HCT116 (cell line): ENCODE measurements around the gene UCKL1. TPM values are rescaled to one million over a fixed set of nuclear protein-coding genes. Genes with fewer than 3 reads are reported as not detected.

Experiments used
- ATAC-seq: fragments of 200-7000 bp; cut with Tn5 transposase; 2 replicates; pipeline ENCODE4 v1.9.1; 2020; ENCODE audit warnings: mild to moderate bottlenecking, moderate library complexity
- BruUV-seq: library from RNA; stranded (reverse); fragments of 400-500 nt; replicated peaks from 2 replicates; lab custom pipeline; 2021; lab: Mats Ljungman, UMichigan
- CTCF ChIA-PET: fragments of 300-600 bp; sonication (Branson Sonifier 250); formaldehyde crosslinking; loops from one replicate; lab custom pipeline; 2021; ENCODE audit warnings: antibody characterized with exemption; lab: Charles Lee
- POLR2A ChIA-PET: fragments of 300-600, 350-600 bp; sonication (Branson Sonifier 250); formaldehyde crosslinking; loops from one replicate; lab custom pipeline; 2021; ENCODE audit warnings: antibody characterized with exemption; lab: Charles Lee
- RAD21 ChIA-PET, 2 experiments: fragments of 300-600 bp; sonication (Branson Sonifier 250); formaldehyde crosslinking; loops; one replicate each; lab custom pipeline; 2023; ENCODE audit warnings: low total read pairs in 2 of 2; ENCODE audit not compliant: uncharacterized antibody in 2 of 2, unreplicated experiment in 2 of 2, low non-redundant PET in 1 of 2; lab: Charles Lee
- DNase-seq: peaks from one replicate; pipeline ENCODE4 v3.0.0-alpha.2; 2010; ENCODE audit warnings: low read depth, low spot score
- H2AFZ ChIP-seq: fragments of 200-600 bp; shearing (Covaris generic), sonication (generic); 2 replicates; pipeline ENCODE4 v1.6.1; 2017; ENCODE audit warnings: low read depth, mixed run types, mixed read lengths, antibody characterized with exemption, low read length; ENCODE audit not compliant: poor library complexity, severe bottlenecking
- H3K27ac ChIP-seq: 2 replicates; pipeline ENCODE4 v1.5.1; 2012; ENCODE audit warnings: low read depth, low read length
- H3K27me3 ChIP-seq: fragments of 200-600 bp; sonication (generic); 2 replicates; pipeline ENCODE4 v1.6.1; 2016; ENCODE audit warnings: mixed run types, low read length, mixed read lengths; ENCODE audit not compliant: insufficient read depth
- H3K36me3 ChIP-seq, 2 experiments: fragments of 200-500 bp in 1 of 2; fragments of 200-600 bp in 1 of 2; sonication (Bioruptor generic) in 1 of 2; sonication (generic) in 1 of 2; 2 replicates each; pipeline versions ENCODE4 v1.5.1 to v1.6.1; 2014 to 2016; ENCODE audit warnings: low read length in 2 of 2, inconsistent platforms in 1 of 2, mixed read lengths in 1 of 2, mixed run types in 1 of 2; ENCODE audit not compliant: insufficient read depth in 2 of 2, control insufficient read depth in 1 of 2
- H3K4me1 ChIP-seq, 2 experiments: fragments of 200-600 bp in 1 of 2; sonication (generic) in 1 of 2; 2 replicates each; pipeline versions ENCODE4 v1.5.1 to v1.6.1; 2012 to 2017; ENCODE audit warnings: low read length in 2 of 2, inconsistent platforms in 1 of 2, mild to moderate bottlenecking in 1 of 2, mixed read lengths in 1 of 2, mixed run types in 1 of 2, moderate library complexity in 1 of 2; ENCODE audit not compliant: insufficient read depth in 2 of 2, control insufficient read depth in 1 of 2
- H3K4me2 ChIP-seq: fragments of 200-600 bp; sonication (generic); 2 replicates; pipeline ENCODE4 v1.6.1; 2017; ENCODE audit warnings: mixed run types, low read length, mixed read lengths
- H3K4me3 ChIP-seq, 2 experiments: fragments of 200-600 bp in 1 of 2; sonication (generic) in 1 of 2; replicated peaks in 1 of 2; 2 replicates each; pipeline ENCODE4 v1.5.1; 2011 to 2016; ENCODE audit warnings: low read length in 2 of 2, control low read depth in 1 of 2, low read depth in 1 of 2, mild to moderate bottlenecking in 1 of 2, mixed read lengths in 1 of 2, mixed run types in 1 of 2
- H3K79me2 ChIP-seq: fragments of 200-600 bp; sonication (generic); 2 replicates; pipeline ENCODE4 v1.6.1; 2017; ENCODE audit warnings: mild to moderate bottlenecking, mixed run types, low read length, moderate library complexity, mixed read lengths; ENCODE audit not compliant: insufficient read depth
- H3K9ac ChIP-seq: fragments of 200-600 bp; sonication (generic); 2 replicates; pipeline ENCODE4 v1.6.1; 2016; ENCODE audit warnings: low read length, mixed read lengths
- H3K9me2 ChIP-seq: fragments of 200-600 bp; sonication (generic), shearing (Covaris generic); 2 replicates; pipeline ENCODE4 v1.6.1; 2017; ENCODE audit warnings: mixed run types, mild to moderate bottlenecking, moderate library complexity; ENCODE audit not compliant: insufficient read depth
- H3K9me3 ChIP-seq, 2 experiments: fragments of 200-500 bp in 1 of 2; fragments of 200-600 bp in 1 of 2; sonication (Bioruptor generic) in 1 of 2; sonication (generic) in 1 of 2; 2 replicates each; pipeline ENCODE4 v1.6.1; 2014 to 2017; ENCODE audit warnings: low read length in 2 of 2, mixed read lengths in 2 of 2, inconsistent platforms in 1 of 2, low read depth in 1 of 2, mild to moderate bottlenecking in 1 of 2, mixed run types in 1 of 2, moderate library complexity in 1 of 2; ENCODE audit not compliant: control insufficient read depth in 1 of 2, insufficient read depth in 1 of 2
- H4K20me1 ChIP-seq: fragments of 200-600 bp; sonication (generic), shearing (Covaris generic); 2 replicates; pipeline ENCODE4 v1.6.1; 2017; ENCODE audit warnings: mixed run types, mild to moderate bottlenecking, moderate library complexity; ENCODE audit not compliant: insufficient read depth
- EGR1 ChIP-seq: IDR thresholded peaks from 2 replicates; pipeline ENCODE4 v1.6.1; 2012; ENCODE audit warnings: low read depth
- EZH2phosphoT487 ChIP-seq: fragments of 200-600 bp; IDR thresholded peaks from 2 replicates; pipeline ENCODE4 v1.6.1; 2018; ENCODE audit warnings: antibody characterized with exemption, borderline replicate concordance
- JUND ChIP-seq: IDR thresholded peaks from 2 replicates; pipeline ENCODE4 v1.6.1; 2012
- POLR2A ChIP-seq: IDR thresholded peaks from 2 replicates; pipeline ENCODE4 v1.7.0; 2011; ENCODE audit warnings: borderline replicate concordance; ENCODE audit not compliant: insufficient read depth, insufficient read length; ENCODE audit errors: extremely low read depth
- POLR2AphosphoS5 ChIP-seq: IDR thresholded peaks from 2 replicates; pipeline ENCODE4 v1.6.1; 2011; ENCODE audit warnings: mild to moderate bottlenecking, low read depth, low read length, moderate library complexity
- SIN3A ChIP-seq: IDR thresholded peaks from 2 replicates; pipeline ENCODE4 v1.6.1; 2012; ENCODE audit warnings: low read depth
- TCF7L2 ChIP-seq: IDR thresholded peaks from 2 replicates; pipeline ENCODE4 v1.7.0; 2011; ENCODE audit warnings: borderline replicate concordance, inconsistent platforms; ENCODE audit not compliant: insufficient read depth, insufficient read length; ENCODE audit errors: extremely low read depth
- ZFX ChIP-seq: fragments of 450-650 bp; IDR thresholded peaks from 2 replicates; pipeline ENCODE4 v1.6.1; 2017
- intact Hi-C: fragments of 100-400 bp; cut with micrococcal nuclease; formaldehyde crosslinking; loops from 2 replicates; pipeline ENCODE4 v1.10.0; 2022
- total RNA-seq: library from RNA; stranded (reverse); gene quantifications from one replicate; pipeline ENCODE4 v1.2.1, GENCODE V29; 2021; ENCODE audit not compliant: unreplicated experiment
- TF ChIP-seq, protein P1 (sequence below): IDR thresholded peaks from 2 replicates; pipeline ENCODE4 v1.6.1; 2012

The UCKL1 gene
- total RNA-seq, 1 experiment from 2014 or later = 54.2 TPM

- H3K9me3 ChIP-seq = no peaks in the 10 kb centered on the region
- H3K27ac ChIP-seq = peak overlapping the region; percentile 62
- TF ChIP-seq ZFX (peak; percentile 60; the same call in 1 of the 2 replicates), POLR2A (no peak)
- ChIA-PET POLR2A (interaction anchor here (1.8 kb wide), 1 partner anchor 30 kb away, joined by 4 read pairs; the partner anchor contains the start of gene TPD52L2), CTCF (no interaction called here), RAD21 (no interaction called here)
- H3K4me1 ChIP-seq = peaks cover 11 to 35% of the 10 kb centered on the region in 2 experiments; a peak in 3 of 4 replicates
- peak overlapping the region; percentile 84 for H3K9ac ChIP-seq
- BruUV-seq = no TSS peak
- H4K20me1 ChIP-seq = peaks cover 14% of the 10 kb centered on the region; the same call in 1 of the 2 replicates
- DNase-seq (no peak), ATAC-seq (peak; percentile 3; the same call in 1 of the 2 replicates)
- H3K79me2 ChIP-seq = peaks cover 56% of the 10 kb centered on the region
- peaks cover 7 to 14% of the 10 kb centered on the region in 2 experiments; a peak in 2 of 4 replicates for H3K36me3 ChIP-seq
- no peak overlapping the region for H2AFZ ChIP-seq
- peak overlapping the region; percentile 97 for H3K4me2 ChIP-seq
- no peaks in the 10 kb centered on the region for H3K27me3 ChIP-seq
- intact Hi-C loops = no loop called here
- peak overlapping the region; percentile 74 to 86 for H3K4me3 ChIP-seq
- no peaks in the 10 kb centered on the region for H3K9me2 ChIP-seq
Observed at GRCh38 chr20:63895202-63895951, 60.8 kb downstream of the UCKL1 start.

DNA sequence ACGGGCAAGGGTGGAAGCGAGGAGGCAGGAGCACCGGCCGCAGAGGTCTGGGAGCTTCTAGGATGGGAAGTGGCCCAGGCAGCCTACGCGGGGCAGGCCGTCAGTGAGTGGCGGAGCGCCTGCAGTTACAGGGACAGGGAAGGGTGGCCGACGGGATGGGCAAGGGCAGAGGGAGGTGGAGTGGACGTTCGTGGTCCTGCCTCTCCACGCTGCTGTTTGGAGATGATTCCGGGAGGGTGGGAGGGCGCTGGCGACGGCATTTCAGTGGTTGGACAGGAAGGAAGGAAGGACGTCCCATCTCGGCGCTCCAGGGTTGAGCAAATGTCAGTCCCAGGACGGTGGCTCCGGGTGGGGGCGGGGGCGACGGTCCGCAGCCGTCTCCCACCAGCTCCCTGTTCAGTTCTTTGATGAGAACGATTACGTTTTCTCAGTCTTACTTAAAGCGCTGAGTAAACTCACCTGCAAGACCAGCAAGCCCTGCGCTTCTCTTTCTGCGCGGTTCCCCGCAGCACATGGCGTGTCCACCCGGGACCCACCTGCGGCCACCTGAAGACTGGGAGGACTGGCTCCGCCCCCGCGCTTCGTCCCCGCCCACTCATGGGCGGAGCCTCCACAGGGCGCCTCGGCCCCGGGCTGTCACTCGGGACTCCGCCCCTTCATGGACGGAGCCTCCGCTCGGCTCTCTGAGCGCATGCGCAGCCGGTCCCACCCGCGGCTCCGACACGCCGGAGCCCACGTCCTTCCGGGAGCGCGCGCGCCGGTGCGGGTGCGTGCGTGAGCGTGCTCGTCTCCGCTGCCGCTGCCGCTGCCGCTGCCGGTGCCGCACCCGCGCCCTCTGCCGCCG lies 61.6 kb downstream of the UCKL1 start, which contains the start of gene DNAJC5:
DNAJC5 (plus strand) TSS at position 769 of the 844 bp plus-strand sequence. CDS start 33,220 bp downstream, outside the sequence.
- POLR2A ChIA-PET = interaction anchor here (1.8 kb wide), 1 partner anchor 29 kb away, joined by 4 read pairs; the partner anchor contains the start of gene TPD52L2
- H3K27ac ChIP-seq = peak within 1 kb of the TSS; percentile 62
- peaks cover 15 to 22% of the 10 kb centered on the region in 2 experiments; a peak in 3 of 4 replicates for H3K36me3 ChIP-seq

More for the DNA sequence above, 61.6 kb downstream of the UCKL1 start, which contains the start of gene DNAJC5:
- BruUV-seq = no TSS peak
- Histone ChIP-seq H2AFZ (no peak within 1 kb of the TSS), H3K9ac (peak within 1 kb of the TSS; percentile 84), H3K4me3 (peak within 1 kb of the TSS; percentile 74 to 86), H3K27me3 (no peaks in the 10 kb centered on the region), H3K9me3 (no peaks in the 10 kb centered on the region), H4K20me1 (peaks cover 14% of the 10 kb centered on the region; the same call in 1 of the 2 replicates), H3K4me2 (peak within 1 kb of the TSS; percentile 97), H3K79me2 (peaks cover 54% of the 10 kb centered on the region), H3K4me1 (peaks cover 11 to 30% of the 10 kb centered on the region in 2 experiments; a peak in 3 of 4 replicates), H3K9me2 (no peaks in the 10 kb centered on the region)
- TF ChIP-seq POLR2AphosphoS5 (peak; percentile 55; the same call in 1 of the 2 replicates), JUND (no peak), TCF7L2 (no peak), EZH2phosphoT487 (no peak), POLR2A (no peak), SIN3A (no peak), EGR1 (peak; percentile 90)
- TF ChIP-seq, protein P1, sequence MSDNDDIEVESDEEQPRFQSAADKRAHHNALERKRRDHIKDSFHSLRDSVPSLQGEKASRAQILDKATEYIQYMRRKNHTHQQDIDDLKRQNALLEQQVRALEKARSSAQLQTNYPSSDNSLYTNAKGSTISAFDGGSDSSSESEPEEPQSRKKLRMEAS = peak; percentile 82
- intact Hi-C loops = no loop called here
- DNase-seq (peak; percentile 85), ATAC-seq (peak; percentile 93)
- ChIA-PET RAD21 (no interaction called here), CTCF (interaction anchor here (1.0 kb wide), 1 partner anchor 30 kb away, joined by 3 read pairs; the partner anchor contains the start of gene TPD52L2)
